Endodermal cell (in vitro differentiated cells): Measurements from ENCODE around the gene GTPBP4. TPM values are rescaled to one million over a fixed set of nuclear protein-coding genes. Genes with fewer than 3 reads are reported as not detected.

Source experiments
- DNase-seq: peaks from one replicate; pipeline ENCODE4 v3.0.0-alpha.2; 2017
- H3K27ac ChIP-seq: 2 replicates; pipeline ENCODE4 v1.5.1; 2013; ENCODE audit warnings: mild to moderate bottlenecking, low read depth, low read length, moderate library complexity
- H3K27me3 ChIP-seq: 2 replicates; pipeline ENCODE4 v1.6.1; 2013; ENCODE audit warnings: mild to moderate bottlenecking, low read length, moderate library complexity; ENCODE audit not compliant: insufficient read depth, control insufficient read depth, poor library complexity, severe bottlenecking
- H3K36me3 ChIP-seq: 2 replicates; pipeline ENCODE4 v1.7.0; 2013; ENCODE audit warnings: mild to moderate bottlenecking, low read length, moderate library complexity; ENCODE audit not compliant: control insufficient read depth, insufficient read depth
- H3K4me1 ChIP-seq: one replicate; pipeline ENCODE4 v1.7.0; 2013; ENCODE audit warnings: low read length; ENCODE audit not compliant: control insufficient read depth, insufficient read depth
- H3K4me3 ChIP-seq: 2 replicates; pipeline ENCODE4 v1.5.1; 2013; ENCODE audit warnings: mild to moderate bottlenecking, low read length, moderate library complexity
- H3K9ac ChIP-seq: 2 replicates; pipeline ENCODE4 v1.6.1; 2013; ENCODE audit warnings: mild to moderate bottlenecking, low read length, moderate library complexity; ENCODE audit not compliant: poor library complexity, severe bottlenecking; ENCODE audit errors: extremely low read depth
- H3K9me3 ChIP-seq: 2 replicates; pipeline ENCODE4 v1.6.1; 2013; ENCODE audit warnings: mild to moderate bottlenecking, low read length, moderate library complexity; ENCODE audit not compliant: control insufficient read depth
- H3K27ac Mint-ChIP-seq: 2 replicates; pipeline ENCODE4 v1.8.0; 2020; ENCODE audit warnings: mixed read lengths
- H3K27me3 Mint-ChIP-seq: 2 replicates; pipeline ENCODE4 v1.8.0; 2021; ENCODE audit warnings: mild to moderate bottlenecking, mixed read lengths; ENCODE audit not compliant: insufficient read depth
- H3K36me3 Mint-ChIP-seq: 2 replicates; pipeline ENCODE4 v1.8.0; 2020; ENCODE audit warnings: low read depth, mixed read lengths
- H3K4me1 Mint-ChIP-seq: 2 replicates; pipeline ENCODE4 v1.8.0; 2020; ENCODE audit warnings: mixed read lengths
- H3K4me3 Mint-ChIP-seq: 2 replicates; pipeline ENCODE4 v1.8.0; 2020; ENCODE audit warnings: mild to moderate bottlenecking, moderate library complexity, mixed read lengths
- H3K9me3 Mint-ChIP-seq: 2 replicates; pipeline ENCODE4 v1.8.0; 2020; ENCODE audit warnings: mild to moderate bottlenecking, mixed read lengths
- CTCF ChIP-seq: fragments of 200-600 bp; sonication (generic); conservative IDR thresholded peaks from 2 replicates; pipeline ENCODE4 v1.5.0; 2021; ENCODE audit warnings: antibody characterized with exemption, mild to moderate bottlenecking
- WGBS, 2 experiments: methylation state at CpG; one replicate each; pipeline versions ENCODE4 v1.1.5 to v1.1.7; 2013; ENCODE audit warnings: missing lambda C conversion rate in 2 of 2, mixed read lengths in 1 of 2; ENCODE audit not compliant: insufficient coverage in 1 of 2, insufficient read length in 1 of 2; 5-methylcytosine and 5-hydroxymethylcytosine counted together
- total RNA-seq, 2 donors: library from RNA; stranded (reverse); fragmentation: NEBNext Ultra II Directional in 1 of 2; extraction: Animal tissue kit (Norgen Biotek cat#: 25700) in 1 of 2; gene quantifications; 2 replicates in 1 of 2; 3 replicates in 1 of 2; pipeline ENCODE4 v1.2.1, GENCODE V29; 2021

The GTPBP4 gene
- total RNA-seq, 2 donors from 2014 or later = 67.2 to 70.9 TPM

DNA sequence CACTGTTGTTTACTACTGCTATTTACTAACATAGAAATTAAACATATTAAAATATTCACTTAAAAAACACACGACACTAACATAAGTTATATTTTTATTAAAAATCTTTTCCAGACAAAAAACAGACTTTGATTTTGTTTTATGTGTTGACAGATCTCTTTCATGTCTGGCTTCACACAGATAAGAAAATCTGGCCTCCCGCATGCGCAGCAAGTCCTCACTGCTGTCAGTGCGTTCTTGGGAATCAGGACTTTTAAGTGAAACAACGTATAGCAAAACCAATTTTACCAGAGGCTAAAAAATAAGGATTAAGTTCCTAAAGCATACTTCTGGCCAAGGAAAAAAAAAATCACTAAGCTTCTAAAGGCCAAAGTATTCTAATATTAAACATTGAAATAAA is 61.9 kb downstream of the GTPBP4 start:
- Histone ChIP-seq H3K4me3 (peak overlapping the region; percentile 100), H3K4me1 (peaks cover 3% of the 10 kb centered on the region), H3K36me3 (peaks cover 53% of the 10 kb centered on the region), H3K27ac (peak overlapping the region; percentile 99), H3K9me3 (no peaks in the 10 kb centered on the region), H3K9ac (peak overlapping the region; percentile 92), H3K27me3 (no peaks in the 10 kb centered on the region)
- Mint-ChIP-seq H3K9me3 (no peaks in the 10 kb centered on the region), H3K27ac (peak overlapping the region; percentile 99), H3K36me3 (peaks cover 47% of the 10 kb centered on the region), H3K4me3 (peak overlapping the region; percentile 91), H3K4me1 (peaks cover 23% of the 10 kb centered on the region), H3K27me3 (no peaks in the 10 kb centered on the region)
- WGBS, 2 experiments = 28 to 29% methylated on average over 4 to 5 of the region's 5 CpGs
- DNase-seq = peak; percentile 62
- no peak for TF ChIP-seq CTCF

DNA sequence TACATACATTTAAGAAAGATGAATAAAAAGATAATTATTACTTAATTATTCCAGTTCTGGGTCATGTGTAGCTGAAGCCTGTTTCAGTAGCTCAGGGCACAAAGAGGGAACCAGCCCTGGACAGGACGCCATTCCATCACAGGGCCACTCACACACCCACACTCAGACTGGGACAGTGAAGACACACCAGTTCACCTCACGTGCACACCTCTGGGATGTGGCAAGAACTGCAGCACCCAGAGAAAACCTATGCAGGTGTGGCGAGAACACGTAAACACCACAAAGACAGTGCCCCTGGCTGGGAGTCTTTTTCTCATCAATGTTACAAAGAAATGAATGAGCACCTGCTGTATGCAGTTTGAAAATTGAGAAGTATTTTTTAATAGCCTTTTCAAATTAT is 62.3 kb downstream of the GTPBP4 start:
- H3K27ac ChIP-seq = no peak overlapping the region
- H3K4me3 Mint-ChIP-seq = peak overlapping the region; percentile 91
- no peaks in the 10 kb centered on the region for H3K9me3 Mint-ChIP-seq
- no peaks in the 10 kb centered on the region for H3K27me3 ChIP-seq
- H3K4me1 Mint-ChIP-seq = peaks cover 24% of the 10 kb centered on the region
- peak overlapping the region; percentile 72 for H3K27ac Mint-ChIP-seq
- peaks cover 3% of the 10 kb centered on the region for H3K4me1 ChIP-seq
- H3K4me3 ChIP-seq = peak overlapping the region; percentile 100
- no peaks in the 10 kb centered on the region for H3K27me3 Mint-ChIP-seq
- peak; percentile 79 for DNase-seq
- H3K36me3 ChIP-seq = peaks cover 50% of the 10 kb centered on the region
- H3K9me3 ChIP-seq = no peaks in the 10 kb centered on the region
- H3K36me3 Mint-ChIP-seq = peaks cover 46% of the 10 kb centered on the region
- peak; percentile 45 for TF ChIP-seq CTCF
- 74% methylated on average over 4 of the region's 4 CpGs; no CpG with 5 or more reads in 1 of the 2 experiments for WGBS, 2 experiments
- peak overlapping the region; percentile 92 for H3K9ac ChIP-seq

DNA sequence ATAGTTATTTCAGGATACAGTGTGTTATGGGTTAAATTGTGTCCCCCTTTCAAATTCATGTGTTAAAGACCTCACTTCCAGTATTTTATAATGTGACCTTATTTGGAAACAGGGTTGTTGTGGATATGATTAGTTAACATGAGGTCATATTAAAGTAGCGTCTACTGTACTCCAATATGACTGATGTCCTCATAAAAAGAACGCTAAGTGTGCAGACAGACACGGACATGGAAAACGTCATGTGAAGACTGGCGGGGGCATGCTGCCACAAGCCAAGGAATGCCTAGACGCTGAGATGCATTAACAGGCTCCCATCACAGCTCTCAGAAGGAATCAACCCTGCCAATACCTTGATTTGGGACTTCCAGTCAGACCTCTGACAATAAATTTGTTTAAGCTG is 66.5 kb downstream of the GTPBP4 start:
- H3K4me1 ChIP-seq = peaks cover 3% of the 10 kb centered on the region
- Mint-ChIP-seq H3K27me3 (no peaks in the 10 kb centered on the region), H3K36me3 (peaks cover 39% of the 10 kb centered on the region), H3K4me1 (peaks cover 31% of the 10 kb centered on the region), H3K4me3 (peak overlapping the region; percentile 98), H3K9me3 (no peaks in the 10 kb centered on the region), H3K27ac (peak overlapping the region; percentile 58)
- no peaks in the 10 kb centered on the region for H3K9me3 ChIP-seq
- H3K9ac ChIP-seq = peak overlapping the region; percentile 88
- no peaks in the 10 kb centered on the region for H3K27me3 ChIP-seq
- no peak overlapping the region for H3K27ac ChIP-seq
- WGBS, 2 experiments = 91% methylated on average over 6 of the region's 6 CpGs
- H3K36me3 ChIP-seq = peaks cover 51% of the 10 kb centered on the region
- peak overlapping the region; percentile 96 for H3K4me3 ChIP-seq
- no peak for DNase-seq
- TF ChIP-seq CTCF = no peak
